Stomach (tissue), 9 donors: ENCODE results near the gene HPN. TPM values are rescaled to one million over a fixed set of nuclear protein-coding genes. Genes with fewer than 3 reads are reported as not detected.
A peak's percentile ranks its signal among the peaks of the same experiment; 100 is the strongest.
"Not testable (repeated sequence)": the region's sequence is repeated elsewhere in the genome, so short reads cannot be mapped to it uniquely, and the experiment has no call there.

Experiments used
- DNase-seq, 2 donors: peaks; one replicate each; pipeline versions ENCODE4 v3.0.0 to v3.0.0-alpha.2; 2013 to 2019
- H3K27ac ChIP-seq, 5 donors: fragments of 200-600 bp in 4 of 5; sonication (generic) in 4 of 5; one replicate each; pipeline ENCODE4 v1.5.1; 2013 to 2019; ENCODE audit warnings: mild to moderate bottlenecking in 1 of 5, moderate library complexity in 1 of 5
- H3K27me3 ChIP-seq, 3 donors: fragments of 200-600 bp; sonication (generic); one replicate each; pipeline ENCODE4 v1.5.1; 2017 to 2019; ENCODE audit warnings: mixed run types in 1 of 3
- H3K36me3 ChIP-seq, 4 donors: fragments of 200-600 bp; sonication (generic); 1 replicate in 3 of 4; 2 replicates in 1 of 4; pipeline ENCODE4 v1.5.1; 2016 to 2019
- H3K4me1 ChIP-seq, 4 donors: fragments of 200-600 bp; sonication (generic); one replicate each; pipeline ENCODE4 v1.5.1; 2016 to 2019
- H3K4me3 ChIP-seq, 4 donors: fragments of 200-600 bp; sonication (generic) in 3 of 4; one replicate each; pipeline ENCODE4 v1.5.1; 2016 to 2019; ENCODE audit warnings: mild to moderate bottlenecking in 1 of 4
- H3K9me3 ChIP-seq, 4 donors: fragments of 200-600 bp; sonication (generic); one replicate each; pipeline ENCODE4 v1.5.1; 2016 to 2019
- CTCF ChIP-seq, 7 experiments: fragments of 450-650 bp in 4 of 7; fragments of 200-600 bp in 3 of 7; sonication (generic) in 3 of 7; IDR thresholded peaks; one replicate each; pipeline ENCODE4 v1.5.1; 2016 to 2019; ENCODE audit warnings: antibody characterized with exemption in 7 of 7, control low read depth in 2 of 7, mild to moderate bottlenecking in 1 of 7
- EP300 ChIP-seq: sonication (generic); formaldehyde crosslinking; IDR thresholded peaks from one replicate; pipeline ENCODE4 v1.6.1; 2017; ENCODE audit warnings: antibody characterized with exemption
- POLR2A ChIP-seq, 4 donors: fragments of 450-650 bp; IDR thresholded peaks; one replicate each; pipeline ENCODE4 v1.6.1; 2016; ENCODE audit warnings: antibody characterized with exemption in 4 of 4, control low read depth in 2 of 4, mild to moderate bottlenecking in 1 of 4, moderate library complexity in 1 of 4
- POLR2AphosphoS5 ChIP-seq, 3 donors: sonication (generic); formaldehyde crosslinking; IDR thresholded peaks; one replicate each; pipeline ENCODE4 v1.6.1; 2016; ENCODE audit warnings: antibody characterized with exemption in 3 of 3
- WGBS, 5 donors: extraction: QIAGEN DNeasy Blood & Tissue Kit in 3 of 5; methylation state at CpG; one replicate each; pipeline versions ENCODE4 v1.1.5 to v1.1.7; 2013 to 2018; 5-methylcytosine and 5-hydroxymethylcytosine counted together
- intact Hi-C: fragments of 100-400 bp; cut with DNase I; formaldehyde crosslinking; loops from one replicate; pipeline ENCODE4 v1.15.1; 2023; ENCODE audit warnings: low total_unique reads
- polyA plus RNA-seq, 3 donors: library from polyadenylated mRNA; stranded (reverse); fragments of 200-250 nt; gene quantifications; one replicate each; pipeline ENCODE4 v1.2.3, GENCODE V29; 2013
- total RNA-seq, 5 donors: library from RNA; depleted of rRNA; stranded (reverse); fragments of >200 nt; gene quantifications; one replicate each; pipeline versions ENCODE4 v1.1.0 to v1.2.3, GENCODE V29; 2014 to 2016
- donor health status: healthy with polysubstance abuse.
- donor health status: Bipolar disorder and iron deficiency.
- donor health status: healthy.

The HPN gene
- total and polyA plus RNA-seq, 8 donors, result 14.7 to 45.2 (median 28.6) TPM; not detected in 1

GRCh38 chr19:35004517-35005255, 36.8 kb upstream of the HPN start:
- 78 to 95% (median 87%) methylated on average over 11 to 18 of the region's 18 CpGs for WGBS, 5 donors
- no peak for DNase-seq
- peaks cover 8 to 35% (median 20%) of the 10 kb centered on the region in 4 donors for H3K36me3 ChIP-seq
- H3K27me3 ChIP-seq, result no peaks in the 10 kb centered on the region
- peak overlapping the region; percentile 6 to 99 (median 59) for H3K27ac ChIP-seq
- H3K4me1 ChIP-seq, result peaks cover 52 to 80% (median 72%) of the 10 kb centered on the region in 4 donors
- no peak for TF ChIP-seq POLR2A (IDR thresholded peaks at IDR 0.05)
- TF ChIP-seq POLR2AphosphoS5 (IDR thresholded peaks at IDR 0.05), result no peak
- no peak for TF ChIP-seq EP300
- TF ChIP-seq CTCF (IDR thresholded peaks at IDR 0.05), result no peak
- H3K9me3 ChIP-seq, result no peaks in the 10 kb centered on the region
- intact Hi-C loops, result no loop called here
- no peak overlapping the region for H3K4me3 ChIP-seq

- Histone ChIP-seq H3K27ac (peak overlapping the region; percentile 44 to 99 (median 59)), H3K4me3 (no peak overlapping the region), H3K9me3 (no peaks in the 10 kb centered on the region), H3K27me3 (no peaks in the 10 kb centered on the region), H3K36me3 (peaks cover 15 to 42% (median 27%) of the 10 kb centered on the region in 4 donors), H3K4me1 (peaks cover 50 to 83% (median 68%) of the 10 kb centered on the region in 4 donors)
- no peak for TF ChIP-seq POLR2AphosphoS5 (IDR thresholded peaks at IDR 0.05)
- TF ChIP-seq POLR2A (IDR thresholded peaks at IDR 0.05), result no peak
- TF ChIP-seq CTCF (IDR thresholded peaks at IDR 0.05), result no peak
- TF ChIP-seq EP300, result no peak
- WGBS, 5 donors, result 75 to 87% (median 81%) methylated on average over 10 to 11 of the region's 11 CpGs
- intact Hi-C loops, result no loop called here
- DNase-seq, result no peak
Observed at GRCh38 chr19:35005256-35005977, 36.1 kb upstream of the HPN start.

GRCh38 chr19:35006007-35006341, 35.5 kb upstream of the HPN start:
- H3K27ac ChIP-seq, result peak overlapping the region; percentile 44 to 99 (median 59)
- H3K4me3 ChIP-seq, H3K27me3 ChIP-seq, intact Hi-C loops, DNase-seq, H3K9me3 ChIP-seq: not testable (repeated sequence)
- peaks cover 17 to 48% (median 33%) of the 10 kb centered on the region in 4 donors for H3K36me3 ChIP-seq
- H3K4me1 ChIP-seq, result peaks cover 50 to 83% (median 64%) of the 10 kb centered on the region in 4 donors
- 33 to 60% (median 47%) methylated on average over 5 to 6 of the region's 6 CpGs for WGBS, 5 donors

GRCh38 chr19:35006342-35006998, 35.1 kb upstream of the HPN start:
- Histone ChIP-seq H3K9me3 (no peaks in the 10 kb centered on the region), H3K27me3 (no peaks in the 10 kb centered on the region), H3K4me3 (no peak overlapping the region), H3K36me3 (peaks cover 17 to 53% (median 38%) of the 10 kb centered on the region in 4 donors), H3K27ac (peak overlapping the region; percentile 44 to 99 (median 59)), H3K4me1 (peaks cover 50 to 84% (median 61%) of the 10 kb centered on the region in 4 donors)
- WGBS, 5 donors, result 36 to 62% (median 45%) methylated on average over 15 of the region's 15 CpGs
- DNase-seq, result peak; percentile 78 to 90
- TF ChIP-seq CTCF (IDR thresholded peaks at IDR 0.05) (no peak), POLR2AphosphoS5 (IDR thresholded peaks at IDR 0.05) (peak in 2 of 3 donors; percentile 74 to 84)
- intact Hi-C loops, result no loop called here
